DND-41 (cell line): Measurements from ENCODE around the gene ZP1.

ENCODE experiments used
- ATAC-seq: fragments of 200-7000 bp; cut with Tn5 transposase; 3 replicates; pipeline ENCODE4 v1.9.1; 2021; ENCODE audit warnings: low read depth; ENCODE audit not compliant: insufficient read depth
- DNase-seq: peaks from one replicate; pipeline ENCODE4 v3.0.0-alpha.2; 2020
- H2AFZ ChIP-seq: 2 replicates; pipeline ENCODE4 v1.6.0; 2012; ENCODE audit warnings: low read depth, low read length
- H3K27ac ChIP-seq: 2 replicates; pipeline ENCODE4 v1.5.1; 2012; ENCODE audit warnings: low read length, inconsistent platforms
- H3K27me3 ChIP-seq: fragments of 200-600 bp; sonication (generic); 2 replicates; pipeline ENCODE4 v1.6.0; 2012; ENCODE audit warnings: low read length, mild to moderate bottlenecking, inconsistent platforms; ENCODE audit not compliant: insufficient read depth, poor library complexity
- H3K36me3 ChIP-seq: 2 replicates; pipeline ENCODE4 v1.5.1; 2012; ENCODE audit warnings: low read length, inconsistent platforms; ENCODE audit not compliant: insufficient read depth
- H3K4me1 ChIP-seq: 2 replicates; pipeline ENCODE4 v1.5.1; 2012; ENCODE audit warnings: mild to moderate bottlenecking, low read length; ENCODE audit not compliant: insufficient read depth
- H3K4me2 ChIP-seq: 2 replicates; pipeline ENCODE4 v1.6.0; 2012; ENCODE audit warnings: mild to moderate bottlenecking, moderate library complexity, low read length, inconsistent platforms; ENCODE audit not compliant: insufficient read depth
- H3K4me3 ChIP-seq, 2 experiments: fragments of 200-600 bp in 1 of 2; shearing (Covaris generic) in 1 of 2; 2 replicates each; pipeline ENCODE4 v1.5.1; 2012 to 2016; ENCODE audit warnings: inconsistent platforms in 2 of 2, low read length in 2 of 2, mild to moderate bottlenecking in 2 of 2, low read depth in 1 of 2, moderate library complexity in 1 of 2
- H3K79me2 ChIP-seq: 2 replicates; pipeline ENCODE4 v1.6.0; 2012; ENCODE audit warnings: low read length, inconsistent platforms; ENCODE audit not compliant: insufficient read depth
- H3K9ac ChIP-seq: 2 replicates; pipeline ENCODE4 v1.6.0; 2012; ENCODE audit warnings: low read depth, mild to moderate bottlenecking, inconsistent platforms, low read length, moderate library complexity
- H3K9me3 ChIP-seq: 2 replicates; pipeline ENCODE4 v1.5.1; 2012; ENCODE audit warnings: low read length, moderate library complexity, mild to moderate bottlenecking, inconsistent platforms; ENCODE audit not compliant: insufficient read depth, severe bottlenecking
- H4K20me1 ChIP-seq: 2 replicates; pipeline ENCODE4 v1.6.0; 2012; ENCODE audit warnings: low read length; ENCODE audit not compliant: insufficient read depth
- EZH2 ChIP-seq: IDR thresholded peaks from 3 replicates; pipeline ENCODE4 v1.6.1; 2012; ENCODE audit warnings: borderline replicate concordance, low read depth, mild to moderate bottlenecking, moderate library complexity, low read length, inconsistent platforms; ENCODE audit not compliant: severe bottlenecking
- TF ChIP-seq, protein P1 (sequence below): IDR thresholded peaks from 2 replicates; pipeline ENCODE4 v1.5.1; 2012; ENCODE audit warnings: borderline replicate concordance, low read length, moderate library complexity, mild to moderate bottlenecking; ENCODE audit not compliant: poor library complexity, severe bottlenecking; ENCODE audit errors: extremely low read depth

Gene ZP1

DNA sequence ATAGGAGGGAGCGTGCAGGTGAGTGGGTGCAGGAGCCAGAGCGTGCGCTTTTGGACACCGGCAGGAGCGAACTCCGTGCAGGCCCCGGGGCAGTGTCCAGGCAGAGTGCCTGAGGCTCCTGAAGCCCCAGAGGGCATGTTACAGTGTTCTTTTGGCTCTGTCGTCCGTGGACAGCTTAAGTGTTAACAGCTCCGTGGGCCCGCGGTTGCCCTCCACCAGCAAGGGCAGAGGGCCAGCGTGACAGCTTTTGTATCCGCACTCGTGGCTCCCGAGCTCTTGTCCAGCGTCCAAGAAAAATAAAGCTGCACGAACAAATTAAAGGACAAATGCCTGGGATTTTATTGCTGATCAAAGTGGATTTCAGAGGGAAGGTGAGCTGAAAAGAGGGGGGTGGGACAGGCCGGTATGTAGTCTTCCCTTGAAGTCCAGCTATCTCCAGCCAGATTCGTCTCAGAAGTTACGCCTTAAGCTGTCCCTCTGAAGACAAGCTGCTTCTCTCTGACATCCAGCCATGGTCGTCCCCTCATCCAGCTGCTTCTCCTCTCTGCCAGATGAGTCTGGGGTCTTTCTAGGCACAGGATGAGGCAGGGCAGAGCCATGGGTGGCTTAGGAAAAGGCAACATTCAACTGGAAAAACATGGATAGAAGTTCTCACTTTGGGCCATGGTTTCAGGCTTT is 45.6 kb downstream of the ZP1 start:
- Histone ChIP-seq H3K79me2 (peaks cover 43% of the 10 kb centered on the region), H3K4me1 (peaks cover 36% of the 10 kb centered on the region), H3K9me3 (no peaks in the 10 kb centered on the region), H3K27ac (peak overlapping the region; percentile 98), H3K9ac (peak overlapping the region; percentile 84), H4K20me1 (peaks cover 31% of the 10 kb centered on the region), H3K4me2 (peak overlapping the region; percentile 96), H2AFZ (peak overlapping the region; percentile 93), H3K36me3 (peaks cover 8% of the 10 kb centered on the region), H3K4me3 (peak overlapping the region in 1 of 2 experiments; percentile 89; a peak in 3 of 4 replicates), H3K27me3 (no peaks in the 10 kb centered on the region)
- DNase-seq (no peak), ATAC-seq (no peak)
- no peak for TF ChIP-seq EZH2
- TF ChIP-seq, protein P1, sequence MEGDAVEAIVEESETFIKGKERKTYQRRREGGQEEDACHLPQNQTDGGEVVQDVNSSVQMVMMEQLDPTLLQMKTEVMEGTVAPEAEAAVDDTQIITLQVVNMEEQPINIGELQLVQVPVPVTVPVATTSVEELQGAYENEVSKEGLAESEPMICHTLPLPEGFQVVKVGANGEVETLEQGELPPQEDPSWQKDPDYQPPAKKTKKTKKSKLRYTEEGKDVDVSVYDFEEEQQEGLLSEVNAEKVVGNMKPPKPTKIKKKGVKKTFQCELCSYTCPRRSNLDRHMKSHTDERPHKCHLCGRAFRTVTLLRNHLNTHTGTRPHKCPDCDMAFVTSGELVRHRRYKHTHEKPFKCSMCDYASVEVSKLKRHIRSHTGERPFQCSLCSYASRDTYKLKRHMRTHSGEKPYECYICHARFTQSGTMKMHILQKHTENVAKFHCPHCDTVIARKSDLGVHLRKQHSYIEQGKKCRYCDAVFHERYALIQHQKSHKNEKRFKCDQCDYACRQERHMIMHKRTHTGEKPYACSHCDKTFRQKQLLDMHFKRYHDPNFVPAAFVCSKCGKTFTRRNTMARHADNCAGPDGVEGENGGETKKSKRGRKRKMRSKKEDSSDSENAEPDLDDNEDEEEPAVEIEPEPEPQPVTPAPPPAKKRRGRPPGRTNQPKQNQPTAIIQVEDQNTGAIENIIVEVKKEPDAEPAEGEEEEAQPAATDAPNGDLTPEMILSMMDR: no peak

DNA sequence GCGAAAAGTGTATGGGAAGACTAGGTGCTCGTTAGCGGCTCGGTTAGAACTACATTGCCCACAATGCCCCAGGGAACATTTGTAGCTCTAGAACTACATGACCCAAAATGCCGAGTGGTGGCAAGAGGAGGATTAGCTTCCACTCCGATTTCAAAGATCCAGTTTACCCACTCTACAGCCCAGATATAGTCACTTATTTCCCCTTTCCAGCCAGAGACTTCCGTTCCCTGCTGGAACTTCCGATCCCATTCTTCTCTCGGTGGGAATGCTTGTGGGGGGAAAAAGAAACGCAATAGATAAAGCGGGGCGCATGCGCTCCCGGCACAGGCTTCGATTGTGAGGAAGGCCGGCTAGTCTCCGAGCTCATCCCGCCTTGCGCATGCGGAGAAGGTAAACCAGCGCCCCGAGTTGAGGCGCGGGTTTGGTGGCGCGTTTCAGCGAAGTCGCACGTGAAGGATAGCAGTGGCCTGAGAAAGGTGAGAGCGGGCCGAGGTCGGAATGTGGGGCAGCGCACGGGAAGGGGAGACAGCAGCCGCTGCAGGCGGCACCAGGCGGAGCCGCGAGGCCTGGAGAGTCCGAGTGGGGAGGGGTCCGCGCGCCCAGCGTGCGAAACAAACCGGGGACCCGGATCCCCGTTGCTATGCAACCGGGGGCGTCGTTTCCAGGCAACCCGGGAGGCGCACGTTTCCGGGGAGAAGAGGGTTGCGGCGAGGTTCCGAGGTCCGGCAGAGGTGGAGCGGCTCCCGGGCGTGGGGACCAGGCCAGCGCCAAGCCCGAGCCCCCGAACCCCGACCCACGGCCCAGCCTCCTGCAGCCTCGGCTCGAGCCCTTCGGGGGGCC is 46.7 kb downstream of the ZP1 start, which contains the start of gene TMEM109:
TMEM109 (plus strand) TSS at position 366 of the 840 bp plus-strand sequence. CDS start 5,536 bp downstream, outside the sequence.
- H3K4me3 ChIP-seq: peak within 1 kb of the TSS; percentile 54 to 89
- no peaks in the 10 kb centered on the region for H3K27me3 ChIP-seq
- H3K4me1 ChIP-seq: peaks cover 36% of the 10 kb centered on the region
- H2AFZ ChIP-seq: peak within 1 kb of the TSS; percentile 93
- peak; percentile 89 for DNase-seq
- TF ChIP-seq, protein P1: no peak
- TF ChIP-seq EZH2: no peak
- H3K9me3 ChIP-seq: no peaks in the 10 kb centered on the region
- peaks cover 53% of the 10 kb centered on the region for H3K79me2 ChIP-seq
- H3K9ac ChIP-seq: peak within 1 kb of the TSS; percentile 84
- peaks cover 42% of the 10 kb centered on the region for H4K20me1 ChIP-seq
- peaks cover 17% of the 10 kb centered on the region for H3K36me3 ChIP-seq
- peak within 1 kb of the TSS; percentile 96 for H3K4me2 ChIP-seq
- peak within 1 kb of the TSS; percentile 98 for H3K27ac ChIP-seq
- peak; percentile 80 for ATAC-seq

- Histone ChIP-seq H3K4me1 (peaks cover 36% of the 10 kb centered on the region), H4K20me1 (peaks cover 49% of the 10 kb centered on the region), H3K79me2 (peaks cover 59% of the 10 kb centered on the region), H3K27me3 (no peaks in the 10 kb centered on the region), H3K4me2 (peak overlapping the region; percentile 96), H2AFZ (peak overlapping the region; percentile 93), H3K36me3 (peaks cover 23% of the 10 kb centered on the region), H3K4me3 (peak overlapping the region; percentile 54 to 89), H3K9me3 (no peaks in the 10 kb centered on the region), H3K9ac (peak overlapping the region; percentile 84), H3K27ac (peak overlapping the region; percentile 98)
- TF ChIP-seq, protein P1: no peak
- no peak for TF ChIP-seq EZH2
- ATAC-seq (peak; percentile 36), DNase-seq (peak; percentile 58)
These were observed 47.4 kb downstream of the ZP1 start for GRCh38 chr11:60914633-60915247.
